Lung (tissue), 12 donors: ENCODE data around the gene FBXO30. TPM values are rescaled to one million over a fixed set of nuclear protein-coding genes. Genes with fewer than 3 reads are reported as not detected.

Source experiments
- ATAC-seq: fragments of 200-7000 bp; cut with Tn5 transposase; one replicate; pipeline ENCODE4 v1.9.1; 2020; ENCODE audit warnings: moderate number of reproducible peaks; ENCODE audit not compliant: insufficient read depth, low FRiP score
- DNase-seq, 3 donors: peaks; one replicate each; pipeline ENCODE4 v3.0.0-alpha.2; 2013 to 2017
- H3K27ac ChIP-seq, 2 donors: one replicate each; pipeline ENCODE4 v1.5.1; 2013; ENCODE audit warnings: mild to moderate bottlenecking in 2 of 2, moderate library complexity in 2 of 2, control low read depth in 1 of 2, inconsistent platforms in 1 of 2, low read depth in 1 of 2, low read length in 1 of 2
- H3K27me3 ChIP-seq, 3 donors: one replicate each; pipeline ENCODE4 v1.5.1; 2013; ENCODE audit warnings: low read length in 2 of 3; ENCODE audit not compliant: control insufficient read depth in 3 of 3, insufficient read depth in 3 of 3
- H3K36me3 ChIP-seq, 4 donors: one replicate each; pipeline ENCODE4 v1.5.1; 2013; ENCODE audit warnings: low read length in 4 of 4, mild to moderate bottlenecking in 1 of 4, moderate library complexity in 1 of 4; ENCODE audit not compliant: control insufficient read depth in 4 of 4, insufficient read depth in 4 of 4
- H3K4me1 ChIP-seq, 5 donors: one replicate each; pipeline ENCODE4 v1.5.1; 2013; ENCODE audit warnings: low read length in 5 of 5, mild to moderate bottlenecking in 2 of 5, moderate library complexity in 1 of 5; ENCODE audit not compliant: control insufficient read depth in 5 of 5, insufficient read depth in 5 of 5
- H3K4me3 ChIP-seq: one replicate; pipeline ENCODE4 v1.5.1; 2013; ENCODE audit warnings: mild to moderate bottlenecking, control low read depth, moderate library complexity
- H3K9ac ChIP-seq, 2 donors: one replicate each; pipeline ENCODE4 v1.5.1; 2013; ENCODE audit warnings: low read length in 2 of 2, control low read depth in 1 of 2; ENCODE audit not compliant: insufficient read depth in 1 of 2
- H3K9me3 ChIP-seq, 4 donors: one replicate each; pipeline ENCODE4 v1.5.1; 2013; ENCODE audit warnings: low read length in 3 of 4, mild to moderate bottlenecking in 1 of 4, moderate library complexity in 1 of 4; ENCODE audit not compliant: control insufficient read depth in 4 of 4, insufficient read depth in 3 of 4
- CTCF ChIP-seq: IDR thresholded peaks from 2 replicates; pipeline ENCODE4 v1.5.1; 2012; ENCODE audit warnings: mild to moderate bottlenecking; ENCODE audit errors: control extremely low read depth, extremely low read depth
- WGBS, 2 donors: extraction: QIAGEN DNeasy Blood & Tissue Kit; methylation state at CpG; one replicate each; pipeline ENCODE4 v1.1.7; 2013; 5-methylcytosine and 5-hydroxymethylcytosine counted together
- polyA plus RNA-seq, 2 donors: library from polyadenylated mRNA; stranded (reverse); fragments of 200-250 nt; gene quantifications; one replicate each; pipeline ENCODE4 v1.2.1, GENCODE V29; 2013
- total RNA-seq, 2 donors: library from RNA; depleted of rRNA in 1 of 2; stranded (reverse); fragments of >200 nt in 1 of 2; gene quantifications; one replicate each; pipeline ENCODE4 v1.2.1, GENCODE V29; 2014 to 2021
- donor health status: control.
- donor health status: control.
- donor health status: Bipolar disorder and iron deficiency.
- donor health status: healthy.
- donor health status: DM: yes; HTN: yes; CAD: no.

Gene FBXO30
- total and polyA plus RNA-seq, 4 donors: 3.9 to 16.1 (median 5.6) TPM

GRCh38 chr6:145823328-145823944 is 8.8 kb upstream of the FBXO30 start:
- Histone ChIP-seq H3K9me3 (no peaks in the 10 kb centered on the region), H3K4me3 (no peak overlapping the region), H3K9ac (no peak overlapping the region), H3K27ac (no peak overlapping the region), H3K27me3 (no peaks in the 10 kb centered on the region), H3K36me3 (no peaks in the 10 kb centered on the region), H3K4me1 (peaks cover 0 to 5% (median 0%) of the 10 kb centered on the region in 5 donors)
- 43 to 67% methylated on average over 1 of the region's 1 CpG for WGBS, 2 donors
- DNase-seq: no peak
- TF ChIP-seq CTCF: no peak
- ATAC-seq: no peak

GRCh38 chr6:145822456-145822855 is 7.9 kb upstream of the FBXO30 start:
- peaks cover 0 to 4% (median 0%) of the 10 kb centered on the region in 4 donors for H3K36me3 ChIP-seq
- no peaks in the 10 kb centered on the region for H3K9me3 ChIP-seq
- 92 to 95% methylated on average over 2 of the region's 2 CpGs for WGBS, 2 donors
- DNase-seq (no peak), ATAC-seq (no peak)
- no peak overlapping the region for H3K27ac ChIP-seq
- H3K4me3 ChIP-seq: no peak overlapping the region
- TF ChIP-seq CTCF: no peak
- no peak overlapping the region for H3K9ac ChIP-seq
- no peaks in the 10 kb centered on the region for H3K27me3 ChIP-seq
- peaks cover 0 to 7% (median 0%) of the 10 kb centered on the region in 5 donors for H3K4me1 ChIP-seq

GRCh38 chr6:145819994-145820393 is 5.4 kb upstream of the FBXO30 start:
- Histone ChIP-seq H3K9me3 (no peaks in the 10 kb centered on the region), H3K36me3 (peaks cover 0 to 4% (median under 1%) of the 10 kb centered on the region in 4 donors), H3K4me3 (no peak overlapping the region), H3K27me3 (no peaks in the 10 kb centered on the region), H3K27ac (no peak overlapping the region), H3K4me1 (peaks cover 0 to 10% (median 2%) of the 10 kb centered on the region in 5 donors), H3K9ac (no peak overlapping the region)
- no peak for DNase-seq
- no peak for ATAC-seq
- WGBS, 2 donors: 91 to 93% methylated on average over 1 of the region's 1 CpG
- TF ChIP-seq CTCF: no peak

GRCh38 chr6:145818796-145819195 is 4.2 kb upstream of the FBXO30 start:
- Histone ChIP-seq H3K4me3 (no peak overlapping the region), H3K27ac (peak overlapping the region in 1 of 2 donors; percentile 75)
- WGBS, 2 donors: 95 to 100% methylated on average over 2 of the region's 2 CpGs

More at GRCh38 chr6:145818796-145819195, 4.2 kb upstream of the FBXO30 start:
- DNase-seq (no peak), ATAC-seq (no peak)
- Histone ChIP-seq H3K36me3 (peaks cover 0 to 4% (median 2%) of the 10 kb centered on the region in 4 donors), H3K27me3 (no peaks in the 10 kb centered on the region), H3K9me3 (no peaks in the 10 kb centered on the region), H3K9ac (no peak overlapping the region), H3K4me1 (peaks cover 0 to 10% (median 2%) of the 10 kb centered on the region in 5 donors)
- no peak for TF ChIP-seq CTCF
